ENCODE data around the gene TSPAN31.

GRCh38 chr12:57775044-57775443 lies 30.2 kb downstream of the TSPAN31 start:
- TF ChIP-seq POLR2A (IDR thresholded peaks at IDR 0.05) (no peak), CTCF (IDR thresholded peaks at IDR 0.05 in 4 of 5, conservative IDR thresholded peaks at IDR 0.05 in 1 of 5) (no peak)
